Tibial nerve (tissue), 4 donors: Measurements from ENCODE around the gene RYR3. TPM values are rescaled to one million over a fixed set of nuclear protein-coding genes. Genes with fewer than 3 reads are reported as not detected.

Experiments
- DNase-seq, 2 donors: peaks; one replicate each; pipeline ENCODE4 v3.0.0-alpha.2; 2019; ENCODE audit warnings: low spot score in 2 of 2
- H3K27ac ChIP-seq, 4 donors: fragments of 200-600 bp; sonication (generic) in 3 of 4; one replicate each; pipeline ENCODE4 v1.5.1; 2017 to 2019; ENCODE audit warnings: mild to moderate bottlenecking in 1 of 4
- H3K27me3 ChIP-seq, 2 donors: fragments of 200-600 bp; sonication (generic) in 1 of 2; one replicate each; pipeline versions ENCODE4 v1.5.1 to v1.6.0; 2017 to 2019
- H3K36me3 ChIP-seq, 3 donors: fragments of 200-600 bp; sonication (generic); one replicate each; pipeline ENCODE4 v1.5.1; 2018 to 2019
- H3K4me1 ChIP-seq, 4 donors: fragments of 200-600 bp; sonication (generic) in 3 of 4; one replicate each; pipeline ENCODE4 v1.5.1; 2017 to 2019
- H3K4me3 ChIP-seq, 4 donors: fragments of 200-600 bp; sonication (generic) in 3 of 4; one replicate each; pipeline ENCODE4 v1.5.1; 2017 to 2019; ENCODE audit warnings: mild to moderate bottlenecking in 1 of 4, moderate library complexity in 1 of 4
- H3K9me3 ChIP-seq, 4 donors: fragments of 200-600 bp; sonication (generic) in 3 of 4; one replicate each; pipeline ENCODE4 v1.5.1; 2017 to 2019
- CTCF ChIP-seq, 5 experiments: fragments of 200-600 bp in 3 of 5; fragments of 450-650 bp in 2 of 5; sonication (generic) in 3 of 5; IDR thresholded peaks; one replicate each; pipeline ENCODE4 v1.5.1; 2016 to 2019; ENCODE audit warnings: antibody characterized with exemption in 5 of 5, mild to moderate bottlenecking in 3 of 5, moderate library complexity in 2 of 5
- EP300 ChIP-seq, 2 donors: sonication (generic); formaldehyde crosslinking; IDR thresholded peaks; one replicate each; pipeline ENCODE4 v1.6.1; 2017; ENCODE audit warnings: antibody characterized with exemption in 2 of 2, mild to moderate bottlenecking in 1 of 2
- POLR2A ChIP-seq, 2 donors: fragments of 450-650 bp; IDR thresholded peaks; one replicate each; pipeline ENCODE4 v1.6.1; 2017; ENCODE audit warnings: antibody characterized with exemption in 2 of 2, mild to moderate bottlenecking in 2 of 2, moderate library complexity in 2 of 2
- WGBS, 2 donors: methylation state at CpG; one replicate each; pipeline ENCODE4 v1.1.5; 2018; 5-methylcytosine and 5-hydroxymethylcytosine counted together
- total RNA-seq, 4 donors: library from RNA; depleted of rRNA; stranded (reverse); fragments of >200 nt; gene quantifications; one replicate each; pipeline ENCODE4 v1.1.0, GENCODE V29; 2016

RYR3 gene
- total RNA-seq, 4 donors from 2014 or later = 1.2 to 7.0 (median 5.4) TPM

GRCh38 chr15:33443708-33444107, 132.9 kb downstream of the RYR3 start:
- Histone ChIP-seq H3K4me1 (no peaks in the 10 kb centered on the region), H3K27ac (no peak overlapping the region), H3K9me3 (no peaks in the 10 kb centered on the region), H3K27me3 (no peaks in the 10 kb centered on the region), H3K4me3 (no peak overlapping the region), H3K36me3 (no peaks in the 10 kb centered on the region)
- no peak for DNase-seq
- 44 to 56% methylated on average over 1 of the region's 1 CpG for WGBS, 2 donors
- TF ChIP-seq CTCF (IDR thresholded peaks at IDR 0.05) = no peak
- TF ChIP-seq EP300 (IDR thresholded peaks at IDR 0.05) = no peak
- no peak for TF ChIP-seq POLR2A (IDR thresholded peaks at IDR 0.05)

- WGBS, 2 donors = 71 to 72% methylated on average over 4 of the region's 4 CpGs
- TF ChIP-seq EP300 (IDR thresholded peaks at IDR 0.05) (no peak), POLR2A (IDR thresholded peaks at IDR 0.05) (no peak), CTCF (IDR thresholded peaks at IDR 0.05) (no peak)
Measured at GRCh38 chr15:33445984-33446383, 135.2 kb downstream of the RYR3 start.

GRCh38 chr15:33448151-33448550, 137.4 kb downstream of the RYR3 start:
- DNase-seq = no peak
- no peaks in the 10 kb centered on the region for H3K27me3 ChIP-seq
- H3K27ac ChIP-seq = no peak overlapping the region
- H3K4me1 ChIP-seq = no peaks in the 10 kb centered on the region
- no peak overlapping the region for H3K4me3 ChIP-seq
- no peaks in the 10 kb centered on the region for H3K36me3 ChIP-seq
- 57 to 62% methylated on average over 4 of the region's 4 CpGs for WGBS, 2 donors
- no peaks in the 10 kb centered on the region for H3K9me3 ChIP-seq
- TF ChIP-seq EP300 (IDR thresholded peaks at IDR 0.05) (no peak), CTCF (IDR thresholded peaks at IDR 0.05) (no peak), POLR2A (IDR thresholded peaks at IDR 0.05) (no peak)

More at GRCh38 chr15:33445984-33446383, 135.2 kb downstream of the RYR3 start:
- Histone ChIP-seq H3K4me3 (no peak overlapping the region), H3K36me3 (no peaks in the 10 kb centered on the region), H3K27me3 (no peaks in the 10 kb centered on the region), H3K4me1 (no peaks in the 10 kb centered on the region), H3K9me3 (no peaks in the 10 kb centered on the region), H3K27ac (no peak overlapping the region)
- DNase-seq = no peak

GRCh38 chr15:33448961-33449606, 138.3 kb downstream of the RYR3 start:
- Histone ChIP-seq H3K27me3 (no peaks in the 10 kb centered on the region), H3K27ac (no peak overlapping the region), H3K9me3 (no peaks in the 10 kb centered on the region), H3K36me3 (no peaks in the 10 kb centered on the region), H3K4me1 (peaks cover 0 to 3% (median 0%) of the 10 kb centered on the region in 4 donors), H3K4me3 (no peak overlapping the region)
- no peak for DNase-seq
- TF ChIP-seq CTCF (IDR thresholded peaks at IDR 0.05) = no peak
- no peak for TF ChIP-seq POLR2A (IDR thresholded peaks at IDR 0.05)
- TF ChIP-seq EP300 (IDR thresholded peaks at IDR 0.05) = no peak
- 63 to 73% methylated on average over 9 of the region's 9 CpGs for WGBS, 2 donors

GRCh38 chr15:33449810-33450209, 139.0 kb downstream of the RYR3 start:
- H3K27ac ChIP-seq = no peak overlapping the region
- no peaks in the 10 kb centered on the region for H3K9me3 ChIP-seq
- TF ChIP-seq EP300 (IDR thresholded peaks at IDR 0.05) = no peak
- no peak for TF ChIP-seq POLR2A (IDR thresholded peaks at IDR 0.05)
- no peak for TF ChIP-seq CTCF (IDR thresholded peaks at IDR 0.05)
- DNase-seq = no peak
- H3K27me3 ChIP-seq = no peaks in the 10 kb centered on the region
- H3K4me1 ChIP-seq = peaks cover 0 to 3% (median 0%) of the 10 kb centered on the region in 4 donors
- H3K4me3 ChIP-seq = no peak overlapping the region
- WGBS, 2 donors = 35% methylated on average over 3 of the region's 3 CpGs
- no peaks in the 10 kb centered on the region for H3K36me3 ChIP-seq
